OCI-LY7 (cell line): ENCODE measurements around the gene CYFIP1. TPM values are rescaled to one million over a fixed set of nuclear protein-coding genes. Genes with fewer than 3 reads are reported as not detected.

Experiments
- Bru-seq: library from RNA; stranded (reverse); fragments of 400-500 nt; gene quantifications from one replicate; lab custom pipeline; 2021; lab: Mats Ljungman, UMichigan
- BruChase-seq, 2 experiments: library from RNA; stranded (reverse); fragments of 400-500 nt; gene quantifications; one replicate each; lab custom pipeline; 2021; lab: Mats Ljungman, UMichigan
- BruUV-seq: library from RNA; stranded (reverse); fragments of 400-500 nt; replicated peaks from 2 replicates; lab custom pipeline; 2021; lab: Mats Ljungman, UMichigan
- CTCF ChIA-PET: fragments of 300-600 bp; sonication (Branson Sonifier 250); formaldehyde crosslinking; loops from one replicate; lab custom pipeline; 2022; ENCODE audit warnings: antibody characterized with exemption; ENCODE audit not compliant: unreplicated experiment; lab: Charles Lee
- POLR2A ChIA-PET: fragments of 300-600 bp; sonication (Branson Sonifier 250); formaldehyde crosslinking; loops from one replicate; lab custom pipeline; 2022; ENCODE audit warnings: antibody characterized with exemption; lab: Charles Lee
- DNase-seq: peaks from one replicate; pipeline ENCODE4 v3.0.0-alpha.2; 2015; ENCODE audit warnings: low spot score
- H2AFZ ChIP-seq: fragments of 200-600 bp; sonication (generic), shearing (Covaris generic); 2 replicates; pipeline ENCODE4 v1.6.1; 2014; ENCODE audit warnings: mild to moderate bottlenecking, antibody characterized with exemption, low read length, moderate library complexity
- H3K27ac ChIP-seq: fragments of 200-600 bp; sonication (generic); 2 replicates; pipeline ENCODE4 v1.5.1; 2014; ENCODE audit warnings: mixed run types, low read depth, mild to moderate bottlenecking, moderate library complexity, low read length, inconsistent platforms; ENCODE audit not compliant: poor library complexity, severe bottlenecking
- H3K36me3 ChIP-seq: fragments of 200-600 bp; sonication (generic); 2 replicates; pipeline ENCODE4 v1.6.1; 2014; ENCODE audit warnings: mild to moderate bottlenecking, antibody characterized with exemption, low read length, moderate library complexity, mixed read lengths; ENCODE audit not compliant: insufficient read depth
- H3K4me1 ChIP-seq: fragments of 200-600 bp; sonication (generic); 2 replicates; pipeline ENCODE4 v1.5.1; 2014; ENCODE audit warnings: mild to moderate bottlenecking, low read length; ENCODE audit not compliant: insufficient read depth, poor library complexity, severe bottlenecking
- H3K4me2 ChIP-seq: fragments of 200-600 bp; sonication (generic); 2 replicates; pipeline ENCODE4 v1.6.1; 2014; ENCODE audit warnings: mild to moderate bottlenecking, low read length
- H3K4me3 ChIP-seq: fragments of 200-600 bp; sonication (generic); 2 replicates; pipeline ENCODE4 v1.5.1; 2014; ENCODE audit warnings: mild to moderate bottlenecking, low read depth, low read length; ENCODE audit not compliant: poor library complexity, severe bottlenecking
- H3K79me2 ChIP-seq: fragments of 200-600 bp; sonication (generic); 2 replicates; pipeline ENCODE4 v1.6.1; 2016; ENCODE audit warnings: low read depth, mild to moderate bottlenecking, low read length, moderate library complexity, mixed read lengths; ENCODE audit not compliant: insufficient read depth
- H3K9me2 ChIP-seq: fragments of 200-600 bp; sonication (generic); 2 replicates; pipeline ENCODE4 v1.6.1; 2016; ENCODE audit warnings: mild to moderate bottlenecking, low read length, mixed read lengths; ENCODE audit not compliant: insufficient read depth
- H3K9me3 ChIP-seq: fragments of 200-600 bp; sonication (generic); 2 replicates; pipeline ENCODE4 v1.6.1; 2014; ENCODE audit warnings: mild to moderate bottlenecking, mixed run types, low read length, mixed read lengths
- H4K20me1 ChIP-seq: fragments of 200-600 bp; sonication (generic); 2 replicates; pipeline ENCODE4 v1.6.1; 2014; ENCODE audit warnings: mild to moderate bottlenecking, antibody characterized with exemption, low read length, moderate library complexity, mixed read lengths; ENCODE audit not compliant: insufficient read depth
- CTCF ChIP-seq: fragments of 200-600 bp; sonication (generic); conservative IDR thresholded peaks from 2 replicates; pipeline ENCODE4 v1.5.1; 2014; ENCODE audit warnings: mild to moderate bottlenecking, antibody characterized with exemption, low read length, moderate library complexity, mixed read lengths
- EZH2phosphoT487 ChIP-seq: fragments of 200-600 bp; sonication (generic); IDR thresholded peaks from 2 replicates; pipeline ENCODE4 v1.6.1; 2018; ENCODE audit warnings: low read depth, borderline replicate concordance, mild to moderate bottlenecking, mixed run types, antibody characterized with exemption, low read length, moderate library complexity, mixed read lengths
- intact Hi-C: fragments of 100-400 bp; cut with micrococcal nuclease; formaldehyde crosslinking; loops from one replicate; pipeline ENCODE4 v1.10.0; 2022; ENCODE audit not compliant: unreplicated experiment
- long read RNA-seq: library from polyadenylated mRNA; stranded (forward); transcript quantifications from one replicate; pipeline ENCODE4 v2.0.0, GENCODE V29; 2022
- total RNA-seq, 2 experiments: library from RNA; depleted of rRNA in 1 of 2; stranded (reverse); fragments of >200 nt in 1 of 2; shearing (Covaris generic) in 1 of 2; gene quantifications; 2 replicates each; pipeline ENCODE4 v1.2.3, GENCODE V29; 2014 to 2022

CYFIP1 gene
- 0.98 and 3.6 TPM in 2 replicates for total RNA-seq (2014; rRNA removed; shearing (Covaris generic))
- 0.87 and 1.3 TPM in 2 replicates for total RNA-seq (2022)
- percentile 28 among the genes with signal in this experiment for Bru-seq, nascent RNA
- percentile 36 among the genes with signal in this experiment for BruChase-seq, experiment 1, labeled RNA remaining after a 6-hour chase
- percentile 31 among the genes with signal in this experiment for BruChase-seq, experiment 2, labeled RNA remaining after a 2-hour chase
- long read RNA-seq, partial matches to known transcripts: 1 of 1 reads
- long read RNA-seq, other reads (novel, unspliced or antisense): 0 of 1 reads

GRCh38 chr15:22980189-22981050, at the start of gene CYFIP1:
Gene CYFIP1, minus strand, starts transcription at chr15:22980368. Its CDS starts 33,083 bp downstream, at chr15:22947285.
- H3K36me3 ChIP-seq: no peaks in the 10 kb centered on the region
- TF ChIP-seq CTCF (no peak), EZH2phosphoT487 (no peak)
- no peaks in the 10 kb centered on the region for H3K9me2 ChIP-seq
- H2AFZ ChIP-seq: no peak within 1 kb of the TSS
- H3K27ac ChIP-seq: no peak within 1 kb of the TSS
- no peaks in the 10 kb centered on the region for H4K20me1 ChIP-seq
- H3K4me1 ChIP-seq: no peaks in the 10 kb centered on the region
- ChIA-PET POLR2A (no interaction called here), CTCF (no interaction called here)
- H3K9me3 ChIP-seq: no peaks in the 10 kb centered on the region
- no peak within 1 kb of the TSS for H3K4me2 ChIP-seq
- intact Hi-C loops: no loop called here
- DNase-seq: no peak
- no peaks in the 10 kb centered on the region for H3K79me2 ChIP-seq
- BruUV-seq: no TSS peak
- H3K4me3 ChIP-seq: no peak within 1 kb of the TSS

GRCh38 chr15:23026218-23026617, 46.0 kb upstream of the CYFIP1 start:
- Histone ChIP-seq H3K9me3 (no peaks in the 10 kb centered on the region), H4K20me1 (no peaks in the 10 kb centered on the region), H3K4me3 (no peak overlapping the region), H3K4me2 (no peak overlapping the region), H3K4me1 (no peaks in the 10 kb centered on the region), H3K79me2 (no peaks in the 10 kb centered on the region), H3K27ac (no peak overlapping the region), H3K9me2 (no peaks in the 10 kb centered on the region), H3K36me3 (peaks cover 95% of the 10 kb centered on the region), H2AFZ (no peak overlapping the region)
- CTCF ChIA-PET: no interaction called here
- TF ChIP-seq CTCF: no peak
- no peak for TF ChIP-seq EZH2phosphoT487
- no peak for DNase-seq
- POLR2A ChIA-PET: no interaction called here
- BruUV-seq: no TSS peak
- intact Hi-C loops: no loop called here
